Kidney glomerular epithelial cell (primary cell): Measurements from ENCODE around the gene TTLL11.

ENCODE experiments used
- DNase-seq: peaks from one replicate; lab custom pipeline; 2025; lab: John Stamatoyannopoulos, UW

The TTLL11 gene

DNA sequence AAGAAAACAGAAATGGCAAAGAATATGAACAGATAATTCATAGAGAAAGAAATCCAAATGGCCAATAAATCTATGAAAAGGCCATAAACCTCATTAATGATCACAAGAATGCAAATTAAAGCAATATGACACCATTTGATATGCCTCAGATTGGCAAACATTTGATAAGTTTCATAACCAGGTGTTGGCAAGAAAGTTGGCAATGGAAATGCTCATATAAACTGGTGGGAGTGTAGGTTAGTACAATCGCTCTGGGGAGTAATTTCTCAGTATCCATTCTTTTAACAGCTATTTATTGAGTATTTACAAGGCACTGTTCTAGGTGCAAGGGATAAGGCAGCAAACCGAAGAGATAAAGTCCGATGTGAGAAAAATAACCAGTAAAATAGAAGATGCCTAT, 154.5 kb downstream of the TTLL11 start:
- DNase-seq = no peak

- DNase-seq = no peak
Observed at GRCh38 chr9:121937240-121937639, 155.9 kb downstream of the TTLL11 start.

DNA sequence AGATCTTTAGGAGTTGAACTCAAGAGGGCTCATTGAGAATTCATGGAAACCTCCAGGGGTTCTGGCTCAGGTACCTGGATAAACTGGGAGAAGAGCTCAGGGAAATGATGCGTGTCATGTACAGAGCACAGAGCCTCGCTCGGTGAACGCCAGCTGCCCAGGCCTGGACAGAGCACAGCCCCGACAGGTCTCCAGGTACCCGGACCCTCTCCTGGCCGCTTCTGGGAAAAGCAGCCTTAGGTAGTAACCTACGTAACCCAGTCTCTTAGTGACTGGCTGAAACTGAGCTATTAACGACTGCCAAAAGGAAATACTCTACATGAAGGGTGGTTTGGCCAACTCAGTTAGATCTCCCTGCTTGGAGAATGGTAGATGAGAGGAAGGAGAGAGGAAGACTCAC, 157.4 kb downstream of the TTLL11 start:
- DNase-seq = no peak

GRCh38 chr9:121930956-121931355, 162.2 kb downstream of the TTLL11 start:
- no peak for DNase-seq

- DNase-seq = no peak
Observed at GRCh38 chr9:121929893-121930875, 162.9 kb downstream of the TTLL11 start.

DNA sequence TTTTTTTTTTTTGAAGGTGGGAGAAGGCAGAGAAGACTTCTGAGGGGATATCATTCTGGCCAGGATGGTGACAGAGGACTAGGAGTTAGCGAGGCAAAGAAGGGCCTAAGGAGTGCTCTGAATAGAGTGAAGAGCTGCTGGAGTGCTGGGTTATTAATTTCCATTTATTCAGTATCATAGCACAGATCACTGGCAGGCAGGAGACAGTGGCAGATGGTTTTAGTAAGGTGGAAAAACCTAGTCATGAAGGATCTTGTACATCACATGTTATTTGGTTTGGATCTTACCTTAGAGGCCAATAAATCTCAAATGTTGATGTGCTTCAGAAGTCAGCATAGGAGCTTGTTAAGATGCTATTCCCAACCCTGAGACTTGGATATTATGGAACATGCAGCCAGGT, 165.5 kb downstream of the TTLL11 start:
- no peak for DNase-seq

- no peak for DNase-seq
Observed at GRCh38 chr9:121927081-121927480, 166.0 kb downstream of the TTLL11 start.

- no peak for DNase-seq
Observed at GRCh38 chr9:121926351-121926801, 166.7 kb downstream of the TTLL11 start.

- DNase-seq = no peak
Observed at GRCh38 chr9:121925935-121926334, 167.2 kb downstream of the TTLL11 start.

- DNase-seq = no peak
Observed at GRCh38 chr9:121924700-121925099, 168.4 kb downstream of the TTLL11 start.

- DNase-seq = no peak
Observed at GRCh38 chr9:121921444-121921843, 171.7 kb downstream of the TTLL11 start.

- no peak for DNase-seq
Observed at GRCh38 chr9:121917375-121918335, 175.5 kb downstream of the TTLL11 start.

DNA sequence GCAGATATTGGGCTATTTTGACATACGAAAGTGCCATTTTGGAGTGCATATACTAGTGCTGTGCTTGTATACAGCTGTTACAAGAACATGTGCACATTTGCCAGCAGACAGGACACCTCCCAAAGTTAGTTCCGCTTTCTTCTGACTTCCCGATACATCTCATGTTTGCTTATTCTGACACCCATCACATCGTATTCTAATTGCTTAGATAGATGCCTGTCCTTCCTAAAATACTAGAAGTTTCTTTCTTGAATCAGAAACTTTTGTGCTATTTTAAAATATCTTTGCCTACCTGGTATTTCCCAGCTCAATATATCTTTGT, 177.8 kb downstream of the TTLL11 start:
- DNase-seq = no peak

- no peak for DNase-seq
Observed at GRCh38 chr9:121914604-121915303, 178.4 kb downstream of the TTLL11 start.

- DNase-seq = no peak
Observed at GRCh38 chr9:121914017-121914595, 179.0 kb downstream of the TTLL11 start.

GRCh38 chr9:121912812-121913627, 180.1 kb downstream of the TTLL11 start:
- no peak for DNase-seq

- no peak for DNase-seq
Observed at GRCh38 chr9:121910491-121911040, 182.5 kb downstream of the TTLL11 start.

GRCh38 chr9:121909111-121909510, 184.0 kb downstream of the TTLL11 start:
- DNase-seq = no peak

GRCh38 chr9:121906074-121906870, 186.8 kb downstream of the TTLL11 start:
- DNase-seq = no peak
